B cell (primary cell): ENCODE results near the gene SAMD4A. TPM values are rescaled to one million over a fixed set of nuclear protein-coding genes. Genes with fewer than 3 reads are reported as not detected.

ENCODE experiments used
- ATAC-seq: fragments of 200-7000 bp; cut with Tn5 transposase; one replicate; pipeline ENCODE4 v1.10.0; 2021; ENCODE audit warnings: low read depth, mild to moderate bottlenecking, moderate number of reproducible peaks, moderate library complexity
- CTCF ChIA-PET: fragments of 350-600 bp; sonication (Branson Sonifier 250); formaldehyde crosslinking; loops from one replicate; lab custom pipeline; 2021; ENCODE audit warnings: antibody characterized with exemption, inconsistent platforms; lab: Charles Lee
- POLR2A ChIA-PET: fragments of 350-600 bp; sonication (Branson Sonifier 250); formaldehyde crosslinking; loops from one replicate; lab custom pipeline; 2021; ENCODE audit warnings: antibody characterized with exemption; lab: Charles Lee
- DNase-seq: peaks from one replicate; pipeline ENCODE4 v3.0.0; 2013
- H2AFZ ChIP-seq: 2 replicates; pipeline ENCODE4 v1.6.1; 2012; ENCODE audit warnings: mild to moderate bottlenecking, low read depth, low read length; ENCODE audit not compliant: insufficient read depth, poor library complexity, severe bottlenecking
- H3K27ac ChIP-seq, 2 donors: 1 replicate in 1 of 2; 2 replicates in 1 of 2; pipeline ENCODE4 v1.5.1; 2012 to 2013; ENCODE audit warnings: low read length in 2 of 2, mild to moderate bottlenecking in 2 of 2, moderate library complexity in 1 of 2
- H3K27me3 ChIP-seq, 4 experiments: fragments of 200-600 bp in 1 of 4; sonication (generic) in 1 of 4; replicated peaks in 1 of 4; 1 replicate in 2 of 4; 2 replicates in 2 of 4; pipeline versions ENCODE4 v1.6.1 to v1.7.0; 2013 to 2016; ENCODE audit warnings: low read length in 3 of 4, mild to moderate bottlenecking in 2 of 4, mixed read lengths in 1 of 4, moderate library complexity in 1 of 4; ENCODE audit not compliant: insufficient read depth in 4 of 4, control insufficient read depth in 3 of 4; ENCODE audit errors: control extremely low read depth in 1 of 4
- H3K36me3 ChIP-seq, 2 experiments: replicated peaks in 1 of 2; 1 replicate in 1 of 2; 2 replicates in 1 of 2; pipeline versions ENCODE4 v1.6.1 to v1.7.1; 2013; ENCODE audit warnings: low read length in 1 of 2; ENCODE audit not compliant: insufficient read depth in 2 of 2, control insufficient read depth in 1 of 2; ENCODE audit errors: control extremely low read depth in 1 of 2, extremely low read depth in 1 of 2
- H3K4me1 ChIP-seq, 2 donors: fragments of 200-600 bp in 1 of 2; sonication (generic) in 1 of 2; 1 replicate in 1 of 2; 2 replicates in 1 of 2; pipeline versions ENCODE4 v1.5.1 to v1.6.1; 2013 to 2017; ENCODE audit warnings: low read length in 2 of 2; ENCODE audit not compliant: control insufficient read depth in 2 of 2, insufficient read depth in 2 of 2
- H3K4me2 ChIP-seq: replicated peaks from 2 replicates; pipeline ENCODE3; 2012; ENCODE audit warnings: mild to moderate bottlenecking, low read depth, low read length; ENCODE audit not compliant: poor library complexity, severe bottlenecking
- H3K4me3 ChIP-seq, 5 experiments: fragments of 200-600 bp in 1 of 5; sonication (generic) in 1 of 5; 1 replicate in 3 of 5; 2 replicates in 2 of 5; pipeline versions ENCODE4 v1.5.1 to v1.7.0; 2011 to 2016; ENCODE audit warnings: low read length in 4 of 5, mild to moderate bottlenecking in 4 of 5, low read depth in 2 of 5, control low read depth in 1 of 5, moderate library complexity in 1 of 5; ENCODE audit not compliant: insufficient read depth in 1 of 5; ENCODE audit errors: control extremely low read depth in 1 of 5, extremely low read depth in 1 of 5
- H3K79me2 ChIP-seq: fragments of 200-600 bp; sonication (generic); one replicate; pipeline ENCODE4 v1.6.0; 2016; ENCODE audit warnings: low read length; ENCODE audit not compliant: control insufficient read depth, insufficient read depth
- H3K9ac ChIP-seq: fragments of 200-600 bp; sonication (generic); 2 replicates; pipeline ENCODE4 v1.6.1; 2017; ENCODE audit warnings: mild to moderate bottlenecking, low read length, moderate library complexity
- H3K9me3 ChIP-seq, 3 donors: one replicate each; pipeline versions ENCODE4 v1.6.1 to v1.7.1; 2013; ENCODE audit warnings: low read length in 2 of 3; ENCODE audit not compliant: control insufficient read depth in 2 of 3, insufficient read depth in 1 of 3; ENCODE audit errors: control extremely low read depth in 1 of 3
- H4K20me1 ChIP-seq: 2 replicates; pipeline ENCODE4 v1.6.0; 2012; ENCODE audit warnings: mild to moderate bottlenecking, low read length; ENCODE audit not compliant: insufficient read depth, control insufficient read depth, poor library complexity, severe bottlenecking
- H3K27ac Mint-ChIP-seq: one replicate; pipeline ENCODE4 v1.8.0; 2021; ENCODE audit warnings: mixed read lengths
- H3K27me3 Mint-ChIP-seq: one replicate; pipeline ENCODE4 v1.8.0; 2021; ENCODE audit warnings: mixed read lengths
- H3K4me1 Mint-ChIP-seq: one replicate; pipeline ENCODE4 v1.8.0; 2021; ENCODE audit warnings: mixed read lengths
- H3K4me3 Mint-ChIP-seq: one replicate; pipeline ENCODE4 v1.8.0; 2021; ENCODE audit warnings: mixed read lengths
- H3K9me3 Mint-ChIP-seq: one replicate; pipeline ENCODE4 v1.8.0; 2022; ENCODE audit warnings: mixed read lengths; ENCODE audit not compliant: insufficient read depth
- EZH2 ChIP-seq: IDR thresholded peaks from 2 replicates; pipeline ENCODE4 v1.6.1; 2012; ENCODE audit warnings: borderline replicate concordance, low read depth, mild to moderate bottlenecking, moderate library complexity, low read length; ENCODE audit not compliant: insufficient read depth, poor library complexity, severe bottlenecking
- WGBS: methylation state at CpG from one replicate; pipeline ENCODE4 v1.1.5; 2013; ENCODE audit warnings: missing lambda C conversion rate; ENCODE audit not compliant: insufficient coverage; 5-methylcytosine and 5-hydroxymethylcytosine counted together
- intact Hi-C: fragments of 100-400 bp; cut with micrococcal nuclease; formaldehyde crosslinking; loops from one replicate; pipeline ENCODE4 v1.10.0; 2022
- polyA plus RNA-seq: library from polyadenylated mRNA; depleted of rRNA; stranded (reverse); fragments of >200 nt; gene quantifications from 2 replicates; pipeline ENCODE4 v1.2.3, GENCODE V29; 2012
- total RNA-seq, 2 donors: library from RNA; stranded (reverse); fragments of 120-200 nt in 1 of 2; gene quantifications; 1 replicate in 1 of 2; 2 replicates in 1 of 2; pipeline versions ENCODE4 v1.2.3 to v1.2.4, GENCODE V29; 2013 to 2022
- TF ChIP-seq, protein P1 (sequence below): fragments of 200-600 bp; IDR thresholded peaks from one replicate; pipeline ENCODE4 v1.8.0; 2022; ENCODE audit warnings: antibody characterized with exemption, mild to moderate bottlenecking

The SAMD4A gene
- total and polyA plus RNA-seq, 2 donors (not counting 1 experiment from before 2014, with no cell fraction given), result 5.7 to 13.7 TPM

GRCh38 chr14:54814076-54814475 lies 247.1 kb downstream of the SAMD4A start:
- Mint-ChIP-seq H3K9me3 (no peaks in the 10 kb centered on the region), H3K4me1 (no peaks in the 10 kb centered on the region), H3K27me3 (no peaks in the 10 kb centered on the region), H3K27ac (no peak overlapping the region), H3K4me3 (no peak overlapping the region)
- TF ChIP-seq, protein P1, sequence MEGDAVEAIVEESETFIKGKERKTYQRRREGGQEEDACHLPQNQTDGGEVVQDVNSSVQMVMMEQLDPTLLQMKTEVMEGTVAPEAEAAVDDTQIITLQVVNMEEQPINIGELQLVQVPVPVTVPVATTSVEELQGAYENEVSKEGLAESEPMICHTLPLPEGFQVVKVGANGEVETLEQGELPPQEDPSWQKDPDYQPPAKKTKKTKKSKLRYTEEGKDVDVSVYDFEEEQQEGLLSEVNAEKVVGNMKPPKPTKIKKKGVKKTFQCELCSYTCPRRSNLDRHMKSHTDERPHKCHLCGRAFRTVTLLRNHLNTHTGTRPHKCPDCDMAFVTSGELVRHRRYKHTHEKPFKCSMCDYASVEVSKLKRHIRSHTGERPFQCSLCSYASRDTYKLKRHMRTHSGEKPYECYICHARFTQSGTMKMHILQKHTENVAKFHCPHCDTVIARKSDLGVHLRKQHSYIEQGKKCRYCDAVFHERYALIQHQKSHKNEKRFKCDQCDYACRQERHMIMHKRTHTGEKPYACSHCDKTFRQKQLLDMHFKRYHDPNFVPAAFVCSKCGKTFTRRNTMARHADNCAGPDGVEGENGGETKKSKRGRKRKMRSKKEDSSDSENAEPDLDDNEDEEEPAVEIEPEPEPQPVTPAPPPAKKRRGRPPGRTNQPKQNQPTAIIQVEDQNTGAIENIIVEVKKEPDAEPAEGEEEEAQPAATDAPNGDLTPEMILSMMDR, result no peak
- no peak for TF ChIP-seq EZH2
- Histone ChIP-seq H3K4me3 (no peak overlapping the region), H3K79me2 (no peaks in the 10 kb centered on the region), H4K20me1 (no peaks in the 10 kb centered on the region), H2AFZ (no peak overlapping the region), H3K9ac (no peak overlapping the region), H3K4me2 (no peak overlapping the region), H3K36me3 (no peaks in the 10 kb centered on the region), H3K27me3 (peaks cover 0 to 3% (median 0%) of the 10 kb centered on the region in 4 experiments), H3K9me3 (no peaks in the 10 kb centered on the region), H3K4me1 (no peaks in the 10 kb centered on the region), H3K27ac (no peak overlapping the region)
- ChIA-PET POLR2A (no interaction called here), CTCF (no interaction called here)
- WGBS, result 78% methylated on average over 2 of the region's 5 CpGs
- ATAC-seq (no peak), DNase-seq (no peak)
- intact Hi-C loops, result no loop called here

GRCh38 chr14:54815016-54815415 lies 248.1 kb downstream of the SAMD4A start:
- Histone ChIP-seq H2AFZ (no peak overlapping the region), H3K4me1 (no peaks in the 10 kb centered on the region), H4K20me1 (no peaks in the 10 kb centered on the region), H3K4me2 (no peak overlapping the region), H3K36me3 (no peaks in the 10 kb centered on the region), H3K9me3 (no peaks in the 10 kb centered on the region), H3K4me3 (no peak overlapping the region), H3K27me3 (peaks cover 0 to 3% (median 0%) of the 10 kb centered on the region in 4 experiments), H3K9ac (no peak overlapping the region), H3K79me2 (no peaks in the 10 kb centered on the region), H3K27ac (no peak overlapping the region)
- intact Hi-C loops, result no loop called here
- DNase-seq (no peak), ATAC-seq (no peak)
- Mint-ChIP-seq H3K27ac (no peak overlapping the region), H3K9me3 (no peaks in the 10 kb centered on the region), H3K4me3 (no peak overlapping the region), H3K27me3 (no peaks in the 10 kb centered on the region), H3K4me1 (no peaks in the 10 kb centered on the region)
- CTCF ChIA-PET, result no interaction called here
- TF ChIP-seq, protein P1, result no peak
- WGBS, result 97% methylated on average over 12 of the region's 12 CpGs
- POLR2A ChIA-PET, result no interaction called here
